Measurements from ENCODE around the gene RNF123. TPM values are rescaled to one million over a fixed set of nuclear protein-coding genes. Genes with fewer than 3 reads are reported as not detected.

The RNF123 gene
- total RNA-seq, 6 experiments from 2014 or later: 35.3 to 44.2 (median 39.8) TPM

DNA sequence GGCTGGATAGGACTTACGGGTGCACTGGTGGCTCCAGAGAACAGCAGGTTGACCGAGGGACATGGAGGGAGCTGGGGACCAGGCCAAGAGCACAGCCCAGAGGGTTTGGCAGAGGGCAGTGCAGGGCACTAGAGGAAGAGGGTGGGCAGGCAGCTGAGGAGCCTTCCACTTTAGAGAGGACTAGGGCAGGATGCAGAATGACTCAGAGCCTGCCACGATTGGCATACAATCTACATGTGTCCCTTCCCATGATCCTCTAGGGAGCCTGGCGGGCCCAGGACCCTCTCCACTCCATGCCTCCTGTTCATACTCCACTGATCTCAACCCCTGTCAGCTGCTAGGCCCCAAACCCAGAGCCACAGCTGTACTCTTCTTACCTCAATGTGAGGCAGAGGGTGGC, 29.6 kb upstream of the RNF123 start:
- Mint-ChIP-seq H3K4me1 (ENCODE audit: low read depth) (no peaks in the 10 kb centered on the region), H3K9me3 (no peaks in the 10 kb centered on the region), H3K4me3 (no peak overlapping the region), H3K36me3 (ENCODE audit: low read depth) (no peaks in the 10 kb centered on the region), H3K27ac (no peak overlapping the region), H3K27me3 (ENCODE audit: insufficient read depth) (peaks cover 17% of the 10 kb centered on the region)
- TF ChIP-seq, protein P1, sequence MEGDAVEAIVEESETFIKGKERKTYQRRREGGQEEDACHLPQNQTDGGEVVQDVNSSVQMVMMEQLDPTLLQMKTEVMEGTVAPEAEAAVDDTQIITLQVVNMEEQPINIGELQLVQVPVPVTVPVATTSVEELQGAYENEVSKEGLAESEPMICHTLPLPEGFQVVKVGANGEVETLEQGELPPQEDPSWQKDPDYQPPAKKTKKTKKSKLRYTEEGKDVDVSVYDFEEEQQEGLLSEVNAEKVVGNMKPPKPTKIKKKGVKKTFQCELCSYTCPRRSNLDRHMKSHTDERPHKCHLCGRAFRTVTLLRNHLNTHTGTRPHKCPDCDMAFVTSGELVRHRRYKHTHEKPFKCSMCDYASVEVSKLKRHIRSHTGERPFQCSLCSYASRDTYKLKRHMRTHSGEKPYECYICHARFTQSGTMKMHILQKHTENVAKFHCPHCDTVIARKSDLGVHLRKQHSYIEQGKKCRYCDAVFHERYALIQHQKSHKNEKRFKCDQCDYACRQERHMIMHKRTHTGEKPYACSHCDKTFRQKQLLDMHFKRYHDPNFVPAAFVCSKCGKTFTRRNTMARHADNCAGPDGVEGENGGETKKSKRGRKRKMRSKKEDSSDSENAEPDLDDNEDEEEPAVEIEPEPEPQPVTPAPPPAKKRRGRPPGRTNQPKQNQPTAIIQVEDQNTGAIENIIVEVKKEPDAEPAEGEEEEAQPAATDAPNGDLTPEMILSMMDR (IDR thresholded peaks at IDR 0.05): no peak
- no peak for DNase-seq

- no peak overlapping the region for H3K27ac Mint-ChIP-seq
- peaks cover 14% of the 10 kb centered on the region for H3K27me3 Mint-ChIP-seq (ENCODE audit: insufficient read depth)
- H3K36me3 Mint-ChIP-seq (ENCODE audit: low read depth): no peaks in the 10 kb centered on the region
- H3K4me3 Mint-ChIP-seq: no peak overlapping the region
- no peaks in the 10 kb centered on the region for H3K4me1 Mint-ChIP-seq (ENCODE audit: low read depth)
- DNase-seq: no peak
- no peaks in the 10 kb centered on the region for H3K9me3 Mint-ChIP-seq
- TF ChIP-seq, protein P1 (IDR thresholded peaks at IDR 0.05): no peak
Measured at GRCh38 chr3:49661281-49661680, 28.1 kb upstream of the RNF123 start.

DNA sequence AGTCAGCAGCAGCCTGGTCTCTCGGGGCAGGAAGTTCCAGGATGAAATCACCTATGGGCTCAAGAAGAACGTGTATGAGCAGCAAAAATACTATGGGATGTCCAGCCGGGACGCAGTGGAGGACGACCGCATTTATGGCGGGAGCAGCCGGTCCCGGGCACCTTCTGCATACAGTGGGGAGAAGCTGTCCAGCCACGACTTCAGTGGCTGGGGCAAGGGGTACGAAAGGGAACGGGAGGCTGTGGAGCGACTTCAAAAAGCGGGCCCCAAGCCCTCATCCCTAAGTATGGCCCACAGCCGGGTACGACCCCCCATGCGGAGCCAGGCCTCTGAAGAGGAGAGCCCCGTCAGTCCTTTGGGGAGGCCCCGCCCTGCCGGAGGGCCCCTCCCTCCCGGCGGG, 27.3 kb upstream of the RNF123 start:
- H3K27ac Mint-ChIP-seq: no peak overlapping the region
- no peaks in the 10 kb centered on the region for H3K36me3 Mint-ChIP-seq (ENCODE audit: low read depth)
- no peak for DNase-seq
- TF ChIP-seq, protein P1 (IDR thresholded peaks at IDR 0.05): no peak
- H3K9me3 Mint-ChIP-seq: no peaks in the 10 kb centered on the region
- H3K4me3 Mint-ChIP-seq: no peak overlapping the region
- H3K27me3 Mint-ChIP-seq (ENCODE audit: insufficient read depth): peaks cover 10% of the 10 kb centered on the region
- no peaks in the 10 kb centered on the region for H3K4me1 Mint-ChIP-seq (ENCODE audit: low read depth)

- Mint-ChIP-seq H3K9me3 (no peaks in the 10 kb centered on the region), H3K4me1 (ENCODE audit: low read depth) (no peaks in the 10 kb centered on the region), H3K27me3 (ENCODE audit: insufficient read depth) (peaks cover 4% of the 10 kb centered on the region), H3K4me3 (no peak overlapping the region), H3K36me3 (ENCODE audit: low read depth) (no peaks in the 10 kb centered on the region), H3K27ac (no peak overlapping the region)
- DNase-seq: no peak
- TF ChIP-seq, protein P1 (IDR thresholded peaks at IDR 0.05): no peak
Measured at GRCh38 chr3:49662720-49663413, 26.5 kb upstream of the RNF123 start.

DNA sequence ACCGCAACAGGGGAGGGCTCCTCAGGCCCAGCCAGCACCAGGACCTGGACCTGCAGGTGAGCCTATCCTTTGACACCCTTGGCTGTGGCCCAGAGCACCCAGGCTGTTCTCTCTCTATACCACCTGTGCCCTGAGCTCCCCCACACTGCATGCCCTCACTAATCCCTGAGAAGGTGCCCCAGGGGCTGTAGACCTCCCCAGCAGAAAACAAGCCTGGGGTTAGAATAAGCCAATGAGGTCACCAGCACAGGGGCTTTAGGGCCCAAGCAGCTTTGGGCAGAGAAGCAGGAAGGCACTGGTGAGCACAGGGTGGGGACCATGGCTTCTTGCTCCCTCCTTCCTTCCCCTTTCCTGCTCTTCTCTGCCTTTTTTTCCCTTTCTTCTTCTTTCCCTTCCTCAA, 25.5 kb upstream of the RNF123 start:
- H3K27me3 Mint-ChIP-seq (ENCODE audit: insufficient read depth): peaks cover 4% of the 10 kb centered on the region
- no peaks in the 10 kb centered on the region for H3K9me3 Mint-ChIP-seq
- DNase-seq: no peak
- TF ChIP-seq, protein P1 (IDR thresholded peaks at IDR 0.05): no peak
- no peak overlapping the region for H3K4me3 Mint-ChIP-seq
- H3K36me3 Mint-ChIP-seq (ENCODE audit: low read depth): no peaks in the 10 kb centered on the region
- peaks cover 1% of the 10 kb centered on the region; the same call in 1 of the 2 replicates for H3K4me1 Mint-ChIP-seq (ENCODE audit: low read depth)
- H3K27ac Mint-ChIP-seq: no peak overlapping the region
